ENCODE measurements around the gene MAOB. TPM values are rescaled to one million over a fixed set of nuclear protein-coding genes. Genes with fewer than 3 reads are reported as not detected.

Gene MAOB
- total RNA-seq, 1 experiment from 2014 or later = not detected

DNA sequence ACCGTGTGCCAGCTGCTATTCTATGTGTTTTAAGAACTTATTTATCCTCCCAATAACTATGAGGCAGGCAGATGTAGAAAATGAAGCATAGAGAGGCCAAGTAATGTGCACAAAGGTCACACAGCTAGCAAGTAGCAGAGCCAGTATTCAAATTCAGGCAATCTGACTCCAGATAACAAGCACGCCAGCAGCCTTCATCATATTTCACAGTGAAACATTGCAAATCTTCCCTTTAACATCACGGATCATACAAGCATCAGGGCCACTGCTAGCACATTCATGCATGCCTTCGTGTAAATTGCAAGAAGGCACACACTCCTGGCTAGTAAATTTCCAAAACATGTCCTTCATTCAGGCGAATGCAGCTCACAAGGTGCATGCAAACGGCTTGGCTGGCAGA, 33.1 kb downstream of the MAOB start:
- Histone ChIP-seq H3K9ac (ENCODE audit: low read length) (no peak overlapping the region), H4K20me1 (ENCODE audit: low read length) (no peaks in the 10 kb centered on the region), H3K4me3 (ENCODE audit: low read length) (no peak overlapping the region), H2AFZ (ENCODE audit: low read length) (no peak overlapping the region), H3K9me3 (ENCODE audit: low read length) (no peaks in the 10 kb centered on the region), H3K27ac (ENCODE audit: low read length) (no peak overlapping the region), H3K9me2 (replicated peaks; ENCODE audit: low read length) (no peaks in the 10 kb centered on the region), H3K79me2 (ENCODE audit: low read length) (no peaks in the 10 kb centered on the region), H3F3A (ENCODE audit: low read length, unreplicated experiment) (no peaks in the 10 kb centered on the region), H3K4me2 (ENCODE audit: low read length) (peak overlapping the region; percentile 49), H3K4me1 (ENCODE audit: insufficient read depth, low read length) (peaks cover 8% of the 10 kb centered on the region), H3K27me3 (ENCODE audit: low read length) (no peaks in the 10 kb centered on the region), H3K36me3 (ENCODE audit: low read depth, low read length) (no peaks in the 10 kb centered on the region)
- ATAC-seq (no peak), DNase-seq (peak; percentile 14)
- CTCF ChIA-PET = no interaction called here
- no TSS peak for BruUV-seq (replicated peaks)
- intact Hi-C loops (cut with micrococcal nuclease) = no loop called here
- POLR2A ChIA-PET (ENCODE audit: unreplicated experiment) = no interaction called here
- TF ChIP-seq, protein P1, sequence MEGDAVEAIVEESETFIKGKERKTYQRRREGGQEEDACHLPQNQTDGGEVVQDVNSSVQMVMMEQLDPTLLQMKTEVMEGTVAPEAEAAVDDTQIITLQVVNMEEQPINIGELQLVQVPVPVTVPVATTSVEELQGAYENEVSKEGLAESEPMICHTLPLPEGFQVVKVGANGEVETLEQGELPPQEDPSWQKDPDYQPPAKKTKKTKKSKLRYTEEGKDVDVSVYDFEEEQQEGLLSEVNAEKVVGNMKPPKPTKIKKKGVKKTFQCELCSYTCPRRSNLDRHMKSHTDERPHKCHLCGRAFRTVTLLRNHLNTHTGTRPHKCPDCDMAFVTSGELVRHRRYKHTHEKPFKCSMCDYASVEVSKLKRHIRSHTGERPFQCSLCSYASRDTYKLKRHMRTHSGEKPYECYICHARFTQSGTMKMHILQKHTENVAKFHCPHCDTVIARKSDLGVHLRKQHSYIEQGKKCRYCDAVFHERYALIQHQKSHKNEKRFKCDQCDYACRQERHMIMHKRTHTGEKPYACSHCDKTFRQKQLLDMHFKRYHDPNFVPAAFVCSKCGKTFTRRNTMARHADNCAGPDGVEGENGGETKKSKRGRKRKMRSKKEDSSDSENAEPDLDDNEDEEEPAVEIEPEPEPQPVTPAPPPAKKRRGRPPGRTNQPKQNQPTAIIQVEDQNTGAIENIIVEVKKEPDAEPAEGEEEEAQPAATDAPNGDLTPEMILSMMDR (conservative IDR thresholded peaks at IDR 0.05; ENCODE audit: low read depth, low read length) = no peak
- TF ChIP-seq EZH2 (IDR thresholded peaks at IDR 0.05; ENCODE audit: low read length, unreplicated experiment) (no peak), EZH2phosphoT487 (IDR thresholded peaks at IDR 0.05; ENCODE audit: borderline replicate concordance, low read length) (no peak)

DNA sequence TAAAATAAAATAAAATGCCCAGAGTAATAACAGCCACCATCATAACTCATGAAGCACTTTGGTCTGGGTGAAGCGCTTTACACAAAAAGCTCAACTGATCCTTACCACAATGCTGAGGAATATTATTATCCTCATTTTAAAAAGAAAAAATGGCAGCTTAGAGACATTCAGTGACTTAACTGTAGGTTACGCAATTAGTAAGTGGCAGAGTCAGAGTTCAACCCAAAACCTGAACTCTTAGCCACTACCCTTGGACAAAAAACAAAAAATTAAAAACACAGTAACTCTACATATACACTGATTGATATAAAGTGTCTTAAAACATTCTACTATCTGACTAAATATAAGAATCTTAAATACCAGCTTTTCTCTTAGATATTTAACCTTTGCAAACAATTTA, 34.9 kb downstream of the MAOB start:
- BruUV-seq (replicated peaks) = no TSS peak
- H3F3A ChIP-seq (ENCODE audit: low read length, unreplicated experiment) = no peaks in the 10 kb centered on the region
- H3K27ac ChIP-seq (ENCODE audit: low read length) = no peak overlapping the region
- CTCF ChIA-PET = no interaction called here
- H3K4me3 ChIP-seq (ENCODE audit: low read length) = no peak overlapping the region
- no peak for TF ChIP-seq EZH2 (IDR thresholded peaks at IDR 0.05; ENCODE audit: low read length, unreplicated experiment)
- no peak overlapping the region for H3K9ac ChIP-seq (ENCODE audit: low read length)
- POLR2A ChIA-PET (ENCODE audit: unreplicated experiment) = no interaction called here
- H3K4me2 ChIP-seq (ENCODE audit: low read length) = no peak overlapping the region
- ATAC-seq (no peak), DNase-seq (no peak)
- no peak overlapping the region for H2AFZ ChIP-seq (ENCODE audit: low read length)
- no peaks in the 10 kb centered on the region for H3K9me2 ChIP-seq (replicated peaks; ENCODE audit: low read length)
- H4K20me1 ChIP-seq (ENCODE audit: low read length) = no peaks in the 10 kb centered on the region
- no peaks in the 10 kb centered on the region for H3K9me3 ChIP-seq (ENCODE audit: low read length)
- intact Hi-C loops (cut with micrococcal nuclease) = no loop called here
- H3K79me2 ChIP-seq (ENCODE audit: low read length) = no peaks in the 10 kb centered on the region
- no peaks in the 10 kb centered on the region for H3K27me3 ChIP-seq (ENCODE audit: low read length)
- peaks cover 8% of the 10 kb centered on the region for H3K4me1 ChIP-seq (ENCODE audit: insufficient read depth, low read length)
- no peaks in the 10 kb centered on the region for H3K36me3 ChIP-seq (ENCODE audit: low read depth, low read length)

DNA sequence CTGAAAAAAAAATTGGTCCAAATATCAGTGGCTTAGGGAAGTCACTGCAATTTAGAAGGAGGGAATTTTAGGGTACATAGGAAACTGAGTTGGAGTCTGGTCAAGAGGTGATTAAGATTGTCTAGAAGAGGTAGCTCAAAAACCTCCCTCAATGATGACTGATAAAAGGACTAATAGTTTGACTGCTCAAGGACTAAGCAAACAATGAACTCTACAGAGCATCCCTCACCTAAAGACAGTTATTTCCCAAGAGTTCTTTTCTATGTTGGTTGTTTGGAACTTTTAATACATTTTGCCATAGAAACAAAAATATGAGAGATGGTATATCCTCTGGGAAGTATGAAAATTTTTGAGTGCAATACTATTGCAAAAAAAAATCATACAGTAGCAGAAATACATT, 35.7 kb downstream of the MAOB start:
- DNase-seq = no peak
- Histone ChIP-seq H3K4me1 (ENCODE audit: insufficient read depth, low read length) (peaks cover 8% of the 10 kb centered on the region), H3K9me3 (ENCODE audit: low read length) (no peaks in the 10 kb centered on the region), H3F3A (ENCODE audit: low read length, unreplicated experiment) (no peaks in the 10 kb centered on the region), H3K9me2 (replicated peaks; ENCODE audit: low read length) (no peaks in the 10 kb centered on the region), H3K27ac (ENCODE audit: low read length) (no peak overlapping the region), H2AFZ (ENCODE audit: low read length) (no peak overlapping the region), H3K79me2 (ENCODE audit: low read length) (no peaks in the 10 kb centered on the region), H3K4me3 (ENCODE audit: low read length) (no peak overlapping the region), H3K36me3 (ENCODE audit: low read depth, low read length) (no peaks in the 10 kb centered on the region), H3K4me2 (ENCODE audit: low read length) (no peak overlapping the region), H3K9ac (ENCODE audit: low read length) (no peak overlapping the region), H3K27me3 (ENCODE audit: low read length) (no peaks in the 10 kb centered on the region), H4K20me1 (ENCODE audit: low read length) (no peaks in the 10 kb centered on the region)
- POLR2A ChIA-PET (ENCODE audit: unreplicated experiment) = no interaction called here
- intact Hi-C loops (cut with micrococcal nuclease) = no loop called here
- no TSS peak for BruUV-seq (replicated peaks)
- CTCF ChIA-PET = no interaction called here
- ATAC-seq = no peak
- TF ChIP-seq EZH2phosphoT487 (IDR thresholded peaks at IDR 0.05; ENCODE audit: borderline replicate concordance, low read length) (no peak), EZH2 (IDR thresholded peaks at IDR 0.05; ENCODE audit: low read length, unreplicated experiment) (no peak)
- TF ChIP-seq, protein P1 (conservative IDR thresholded peaks at IDR 0.05; ENCODE audit: low read depth, low read length) = no peak

Measured in PC-3 (cell line).